GM19043 (cell line): ENCODE data around the gene CLSTN2.

Experiments
- ATAC-seq: cut with Tn5 transposase; IDR thresholded peaks from one replicate; pipeline ENCODE4 v1.9.1; 2021; ENCODE audit warnings: low read depth; ENCODE audit not compliant: unreplicated experiment

CLSTN2 gene

GRCh38 chr3:140555666-140556065 is 620.7 kb downstream of the CLSTN2 start:
- ATAC-seq, result no peak

- no peak for ATAC-seq
These were observed 622.5 kb downstream of the CLSTN2 start for GRCh38 chr3:140557476-140557875.

DNA sequence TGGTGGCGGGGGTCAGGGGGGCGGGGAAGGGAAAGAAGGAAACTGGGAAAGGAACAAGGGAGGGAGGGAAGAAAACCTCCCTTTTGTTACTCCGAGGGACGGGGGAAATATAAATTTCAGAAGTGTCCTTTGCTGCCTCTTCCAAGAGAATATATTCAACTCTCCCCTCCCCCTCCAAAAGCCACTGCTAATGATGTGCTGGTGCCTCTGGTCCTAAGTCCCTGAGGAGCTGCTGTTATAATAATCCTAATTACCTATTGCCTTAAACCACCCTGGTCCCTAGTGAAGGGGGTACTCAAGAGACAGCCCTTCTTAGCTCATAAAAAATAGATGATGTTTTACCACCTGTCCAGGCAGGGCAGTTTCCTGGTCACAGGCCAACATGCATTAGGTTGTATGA is 624.6 kb downstream of the CLSTN2 start:
- ATAC-seq, result no peak

- ATAC-seq, result no peak
These were observed 628.3 kb downstream of the CLSTN2 start for GRCh38 chr3:140563206-140563760.

GRCh38 chr3:140568131-140568530 is 633.1 kb downstream of the CLSTN2 start:
- ATAC-seq, result no peak

- ATAC-seq, result no peak
These were observed 634.0 kb downstream of the CLSTN2 start for GRCh38 chr3:140568842-140569520.

GRCh38 chr3:140570602-140571001 is 635.6 kb downstream of the CLSTN2 start:
- no peak for ATAC-seq

DNA sequence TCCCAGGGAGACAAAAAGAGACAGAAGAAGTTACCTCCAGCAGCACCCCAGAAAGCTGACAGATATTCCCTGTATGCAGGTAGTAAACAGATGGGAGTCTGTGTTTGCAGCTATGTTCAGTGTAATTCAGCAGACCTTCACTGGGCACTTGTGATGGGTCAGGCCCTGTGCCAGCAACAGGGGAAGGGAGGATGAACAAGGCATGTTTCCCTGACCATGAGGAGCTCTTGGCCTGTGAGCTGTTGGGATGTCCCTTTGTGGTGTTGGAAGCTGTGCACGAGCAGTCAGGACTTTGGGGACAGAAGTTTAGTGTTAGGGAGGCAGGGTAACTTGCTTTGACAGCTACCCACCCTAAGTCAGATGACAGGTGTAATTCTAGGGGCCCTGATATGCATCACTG is 636.9 kb downstream of the CLSTN2 start:
- no peak for ATAC-seq

DNA sequence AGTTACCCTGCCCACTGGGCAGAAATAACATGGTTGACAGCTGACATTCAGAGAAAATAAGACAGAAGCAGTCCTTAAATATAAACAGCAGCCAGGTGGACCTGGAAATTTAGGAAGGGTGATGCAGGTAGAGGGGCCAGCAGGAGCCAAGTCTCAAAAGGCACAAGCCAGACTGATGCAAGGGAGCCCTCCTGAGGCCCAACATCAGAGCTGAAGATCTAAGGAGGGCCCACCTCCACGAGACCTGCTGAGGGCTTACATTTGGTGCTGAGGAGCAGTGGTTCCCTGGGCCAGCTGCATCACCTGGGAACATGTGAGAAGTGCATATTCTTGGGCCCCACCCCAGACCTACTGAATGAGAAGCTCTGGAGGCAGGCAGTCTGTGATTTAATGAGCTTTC is 637.3 kb downstream of the CLSTN2 start:
- no peak for ATAC-seq

- no peak for ATAC-seq
These were observed 638.0 kb downstream of the CLSTN2 start for GRCh38 chr3:140573011-140573410.

GRCh38 chr3:140574375-140574774 is 639.4 kb downstream of the CLSTN2 start:
- no peak for ATAC-seq

GRCh38 chr3:140576449-140576848 is 641.5 kb downstream of the CLSTN2 start:
- no peak for ATAC-seq

DNA sequence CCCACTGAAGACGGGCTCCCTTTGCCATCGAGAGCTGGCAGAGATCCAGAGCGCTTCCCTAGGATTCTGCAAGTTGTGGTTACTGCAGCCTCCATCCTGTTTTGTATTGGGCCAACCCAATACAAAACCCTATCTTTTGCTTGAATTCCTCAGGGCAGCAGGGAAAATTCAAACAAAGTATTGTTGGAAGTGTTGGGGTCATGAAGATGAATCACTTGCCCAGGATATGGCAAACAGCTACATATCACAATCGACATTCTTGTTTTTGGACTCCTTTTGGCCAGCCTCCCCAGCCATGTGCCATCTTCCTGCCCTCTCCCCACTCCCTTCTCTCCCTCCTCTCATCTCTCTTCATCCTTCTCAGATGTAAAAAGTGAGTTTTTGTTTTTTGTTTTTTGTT is 642.9 kb downstream of the CLSTN2 start:
- ATAC-seq, result no peak

DNA sequence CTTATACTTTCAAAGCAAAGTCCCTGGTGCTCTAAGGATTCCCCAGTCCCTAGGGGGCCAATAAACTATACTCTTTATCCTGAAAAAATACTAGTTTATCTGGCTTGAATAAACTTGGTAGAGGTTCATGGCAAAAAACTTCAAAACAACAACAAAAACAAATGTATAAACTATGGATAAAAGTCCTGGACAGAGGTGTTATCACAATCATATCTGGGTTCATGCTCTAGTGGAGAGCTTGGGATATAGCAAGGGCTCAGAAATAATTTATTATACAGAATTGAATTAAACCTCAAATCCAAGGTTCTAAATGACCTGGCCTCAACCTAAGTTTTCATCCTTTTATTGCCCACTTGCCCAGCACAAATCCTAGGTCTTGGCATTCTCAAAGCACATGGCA is 644.3 kb downstream of the CLSTN2 start:
- no peak for ATAC-seq

- ATAC-seq, result no peak
These were observed 645.8 kb downstream of the CLSTN2 start for GRCh38 chr3:140580746-140581145.

DNA sequence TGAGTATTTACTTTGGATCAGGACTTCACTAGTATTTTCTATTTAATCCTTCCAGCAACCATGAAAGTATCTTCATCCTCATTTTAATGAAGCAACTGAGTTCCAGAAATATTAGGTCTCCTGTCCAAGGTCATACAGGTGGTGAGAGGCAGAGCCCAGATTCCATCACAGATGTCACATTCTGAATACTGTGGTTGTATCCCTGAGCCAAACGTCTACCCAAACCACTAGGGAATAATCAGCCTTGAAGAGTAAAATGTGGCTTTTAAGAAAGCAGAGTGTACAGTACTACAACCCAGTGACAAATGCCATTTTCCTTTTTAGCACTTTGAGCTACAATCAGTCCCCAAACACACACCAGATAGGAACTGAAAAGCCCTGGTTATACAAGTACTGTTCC is 649.6 kb downstream of the CLSTN2 start:
- no peak for ATAC-seq

GRCh38 chr3:140585828-140586227 is 650.8 kb downstream of the CLSTN2 start:
- no peak for ATAC-seq

GRCh38 chr3:140586311-140586710 is 651.3 kb downstream of the CLSTN2 start:
- no peak for ATAC-seq

GRCh38 chr3:140588558-140588957 is 653.6 kb downstream of the CLSTN2 start:
- no peak for ATAC-seq

- no peak for ATAC-seq
These were observed 658.8 kb downstream of the CLSTN2 start for GRCh38 chr3:140593766-140594165.

DNA sequence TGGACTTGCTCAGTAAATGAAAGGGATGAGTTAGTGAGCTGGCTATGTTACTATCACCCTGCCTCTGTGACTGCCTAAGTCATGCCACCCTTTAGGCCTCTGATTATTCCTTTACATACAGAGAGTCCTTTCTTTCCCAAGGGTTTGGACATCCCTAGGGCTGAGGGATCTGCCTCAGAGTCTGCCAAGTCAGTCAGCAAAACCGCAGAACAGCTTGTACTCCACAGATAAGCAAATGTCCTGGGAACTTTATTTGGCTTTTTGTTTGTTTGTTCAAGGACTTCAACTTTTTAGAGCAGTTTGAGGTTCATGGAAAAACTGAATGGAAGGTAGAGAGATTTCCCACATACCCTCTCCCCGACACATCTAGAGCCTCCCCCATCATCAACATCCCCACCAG is 660.3 kb downstream of the CLSTN2 start:
- ATAC-seq, result no peak

DNA sequence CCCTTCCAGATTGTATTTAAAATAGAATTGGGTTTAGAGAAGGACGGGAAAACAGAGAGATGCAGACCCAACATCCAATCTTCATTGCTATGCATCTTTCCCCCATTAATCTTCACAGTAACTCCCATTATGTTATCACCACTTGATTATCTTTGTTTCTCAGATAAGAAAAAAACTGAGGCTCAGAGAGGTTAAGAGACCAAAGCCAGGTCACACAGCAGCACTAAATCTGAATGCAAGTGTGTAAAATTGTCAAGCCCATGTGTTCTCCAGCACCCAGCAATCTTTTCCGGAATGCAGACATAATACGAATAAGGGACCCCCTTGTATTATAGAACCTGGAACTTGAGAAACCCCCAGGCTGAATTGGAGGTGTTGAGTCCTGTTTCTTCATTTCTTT is 662.4 kb downstream of the CLSTN2 start:
- ATAC-seq, result no peak

DNA sequence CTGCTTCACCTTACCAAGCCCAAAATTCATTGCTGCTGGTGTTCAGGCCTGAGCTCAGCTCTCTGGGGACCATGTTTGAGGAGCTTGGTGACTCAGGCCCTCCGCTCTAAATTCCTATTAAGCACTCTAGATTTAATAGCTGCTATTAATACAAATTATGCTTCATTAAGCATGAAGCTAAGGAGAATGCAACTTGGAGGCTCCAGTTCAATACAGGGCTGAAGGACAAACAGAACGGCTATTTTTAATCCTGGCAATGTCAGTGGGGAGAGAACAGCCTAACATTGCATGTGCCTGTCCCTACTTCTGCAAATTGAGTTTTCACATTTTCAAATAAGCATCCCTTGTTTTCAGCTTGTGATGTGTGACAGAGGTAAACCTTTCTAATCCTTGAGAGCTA is 662.8 kb downstream of the CLSTN2 start:
- no peak for ATAC-seq
